ENCODE data around the gene DPYD. TPM values are rescaled to one million over a fixed set of nuclear protein-coding genes. Genes with fewer than 3 reads are reported as not detected.

DPYD gene
- total RNA-seq, 1 experiment from 2014 or later: 12.8 TPM

GRCh38 chr1:97507863-97508262 lies 413.0 kb downstream of the DPYD start:
- H3K4me1 ChIP-seq (ENCODE audit: insufficient read depth, low read length): no peaks in the 10 kb centered on the region
- DNase-seq (no peak), ATAC-seq (no peak)
- TF ChIP-seq EZH2phosphoT487 (IDR thresholded peaks at IDR 0.05; ENCODE audit: borderline replicate concordance, low read length) (no peak), CTCF (conservative IDR thresholded peaks at IDR 0.05; ENCODE audit: low read depth, low read length) (no peak), EZH2 (IDR thresholded peaks at IDR 0.05; ENCODE audit: low read length, unreplicated experiment) (no peak)
- intact Hi-C loops (cut with micrococcal nuclease): no loop called here
- H3K9me2 ChIP-seq (replicated peaks; ENCODE audit: low read length): no peaks in the 10 kb centered on the region
- H3K27ac ChIP-seq (ENCODE audit: low read length): no peak overlapping the region
- H3K36me3 ChIP-seq (ENCODE audit: low read depth, low read length): no peaks in the 10 kb centered on the region
- no peaks in the 10 kb centered on the region for H3K79me2 ChIP-seq (ENCODE audit: low read length)
- no peak overlapping the region for H3K4me2 ChIP-seq (ENCODE audit: low read length)
- CTCF ChIA-PET: no interaction called here
- no peaks in the 10 kb centered on the region for H4K20me1 ChIP-seq (ENCODE audit: low read length)
- H3K4me3 ChIP-seq (ENCODE audit: low read length): no peak overlapping the region
- no peak overlapping the region for H3K9ac ChIP-seq (ENCODE audit: low read length)
- no peaks in the 10 kb centered on the region for H3K27me3 ChIP-seq (ENCODE audit: low read length)
- H3F3A ChIP-seq (ENCODE audit: low read length, unreplicated experiment): no peaks in the 10 kb centered on the region
- POLR2A ChIA-PET (ENCODE audit: unreplicated experiment): no interaction called here
- H3K9me3 ChIP-seq (ENCODE audit: low read length): no peaks in the 10 kb centered on the region
- BruUV-seq (replicated peaks): no TSS peak
- H2AFZ ChIP-seq (ENCODE audit: low read length): no peak overlapping the region

- intact Hi-C loops (cut with micrococcal nuclease): no loop called here
- Histone ChIP-seq H3K9ac (ENCODE audit: low read length) (no peak overlapping the region), H4K20me1 (ENCODE audit: low read length) (no peaks in the 10 kb centered on the region), H3K9me2 (replicated peaks; ENCODE audit: low read length) (no peaks in the 10 kb centered on the region), H3K9me3 (ENCODE audit: low read length) (no peaks in the 10 kb centered on the region), H3F3A (ENCODE audit: low read length, unreplicated experiment) (no peaks in the 10 kb centered on the region), H3K4me3 (ENCODE audit: low read length) (no peak overlapping the region), H3K27ac (ENCODE audit: low read length) (no peak overlapping the region), H3K4me1 (ENCODE audit: insufficient read depth, low read length) (no peaks in the 10 kb centered on the region), H3K36me3 (ENCODE audit: low read depth, low read length) (no peaks in the 10 kb centered on the region), H2AFZ (ENCODE audit: low read length) (no peak overlapping the region), H3K79me2 (ENCODE audit: low read length) (no peaks in the 10 kb centered on the region), H3K4me2 (ENCODE audit: low read length) (no peak overlapping the region), H3K27me3 (ENCODE audit: low read length) (no peaks in the 10 kb centered on the region)
- no peak for ATAC-seq
- DNase-seq: no peak
- POLR2A ChIA-PET (ENCODE audit: unreplicated experiment): no interaction called here
- CTCF ChIA-PET: no interaction called here
- TF ChIP-seq EZH2phosphoT487 (IDR thresholded peaks at IDR 0.05; ENCODE audit: borderline replicate concordance, low read length) (no peak), CTCF (conservative IDR thresholded peaks at IDR 0.05; ENCODE audit: low read depth, low read length) (no peak), EZH2 (IDR thresholded peaks at IDR 0.05; ENCODE audit: low read length, unreplicated experiment) (no peak)
- no TSS peak for BruUV-seq (replicated peaks)
These were observed 414.5 kb downstream of the DPYD start for GRCh38 chr1:97506368-97506767.

- Histone ChIP-seq H4K20me1 (ENCODE audit: low read length) (no peaks in the 10 kb centered on the region), H3K36me3 (ENCODE audit: low read depth, low read length) (no peaks in the 10 kb centered on the region), H2AFZ (ENCODE audit: low read length) (no peak overlapping the region), H3K9me2 (replicated peaks; ENCODE audit: low read length) (no peaks in the 10 kb centered on the region), H3K27me3 (ENCODE audit: low read length) (no peaks in the 10 kb centered on the region), H3K9ac (ENCODE audit: low read length) (no peak overlapping the region), H3K9me3 (ENCODE audit: low read length) (no peaks in the 10 kb centered on the region), H3F3A (ENCODE audit: low read length, unreplicated experiment) (no peaks in the 10 kb centered on the region), H3K4me3 (ENCODE audit: low read length) (no peak overlapping the region), H3K4me2 (ENCODE audit: low read length) (no peak overlapping the region), H3K79me2 (ENCODE audit: low read length) (no peaks in the 10 kb centered on the region), H3K27ac (ENCODE audit: low read length) (no peak overlapping the region), H3K4me1 (ENCODE audit: insufficient read depth, low read length) (no peaks in the 10 kb centered on the region)
- intact Hi-C loops (cut with micrococcal nuclease): no loop called here
- BruUV-seq (replicated peaks): no TSS peak
- no peak for TF ChIP-seq EZH2 (IDR thresholded peaks at IDR 0.05; ENCODE audit: low read length, unreplicated experiment)
- TF ChIP-seq EZH2phosphoT487 (IDR thresholded peaks at IDR 0.05; ENCODE audit: borderline replicate concordance, low read length): no peak
- no peak for TF ChIP-seq CTCF (conservative IDR thresholded peaks at IDR 0.05; ENCODE audit: low read depth, low read length)
- ATAC-seq: no peak
- no peak for DNase-seq
- ChIA-PET CTCF (no interaction called here), POLR2A (ENCODE audit: unreplicated experiment) (interaction anchor here (0.6 kb wide), 1 partner anchor 727 kb away, joined by 3 read pairs; no protein-coding TSS in a partner anchor)
These were observed 415.0 kb downstream of the DPYD start for GRCh38 chr1:97505816-97506215.

Data from PC-3 (cell line).